Naive thymus-derived CD4-positive, alpha-beta T cell (primary cell): ENCODE results near the gene USP17L21. TPM values are rescaled to one million over a fixed set of nuclear protein-coding genes. Genes with fewer than 3 reads are reported as not detected.

Source experiments
- polyA plus RNA-seq, 2 donors: library from polyadenylated mRNA; unstranded; fragments of 300-500 nt; fragmentation: Illumina TruSeq; gene quantifications; one replicate each; pipeline ENCODE4 v1.2.3, GENCODE V29; 2021
- total RNA-seq, 6 experiments: library from RNA in 5 of 6; stranded (reverse) in 5 of 6; gene quantifications; 1 replicate in 5 of 6; 2 replicates in 1 of 6; pipeline ENCODE4 v1.2.3 and lab custom pipeline; 2021 to 2026

The USP17L21 gene
- total and polyA plus RNA-seq, 7 experiments from 2014 or later: not detected

Other genes starting within 250 kb of the USP17L21 start
- gene FAM90A26, start 92.5 kb upstream of the USP17L21 start, total RNA-seq: not detected
- gene FAM90A26, start 92.5 kb upstream of the USP17L21 start, polyA plus RNA-seq: not detected
- gene USP17L10, start 52.2 kb upstream of the USP17L21 start, total RNA-seq: not detected
- gene USP17L10, start 52.2 kb upstream of the USP17L21 start, polyA plus RNA-seq: not detected
- not detected for gene USP17L11, start 47.5 kb upstream of the USP17L21 start, total RNA-seq
- not detected for gene USP17L11, start 47.5 kb upstream of the USP17L21 start, polyA plus RNA-seq
- not detected for gene USP17L12, start 42.7 kb upstream of the USP17L21 start, total RNA-seq
- gene USP17L12, start 42.7 kb upstream of the USP17L21 start, polyA plus RNA-seq: not detected
- gene USP17L13, start 38.0 kb upstream of the USP17L21 start, total RNA-seq: not detected
- not detected for gene USP17L13, start 38.0 kb upstream of the USP17L21 start, polyA plus RNA-seq
- not detected for gene USP17L15, start 28.5 kb upstream of the USP17L21 start, total RNA-seq
- gene USP17L15, start 28.5 kb upstream of the USP17L21 start, polyA plus RNA-seq: not detected
- not detected for gene USP17L17, start 19.0 kb upstream of the USP17L21 start, total RNA-seq
- not detected for gene USP17L17, start 19.0 kb upstream of the USP17L21 start, polyA plus RNA-seq
- gene USP17L18, start 14.2 kb upstream of the USP17L21 start, total RNA-seq: not detected
- gene USP17L18, start 14.2 kb upstream of the USP17L21 start, polyA plus RNA-seq: not detected
- not detected for gene USP17L19, start 9.5 kb upstream of the USP17L21 start, total RNA-seq
- gene USP17L19, start 9.5 kb upstream of the USP17L21 start, polyA plus RNA-seq: not detected
- not detected for gene USP17L20, start 4.7 kb upstream of the USP17L21 start, total RNA-seq
- gene USP17L20, start 4.7 kb upstream of the USP17L21 start, polyA plus RNA-seq: not detected
- not detected for gene USP17L22, start 4.7 kb downstream of the USP17L21 start, total RNA-seq
- gene USP17L22, start 4.7 kb downstream of the USP17L21 start, polyA plus RNA-seq: not detected
- gene USP17L24, start 62.3 kb downstream of the USP17L21 start, total RNA-seq: not detected
- not detected for gene USP17L24, start 62.3 kb downstream of the USP17L21 start, polyA plus RNA-seq
- gene USP17L25, start 67.0 kb downstream of the USP17L21 start, total RNA-seq: not detected
- not detected for gene USP17L25, start 67.0 kb downstream of the USP17L21 start, polyA plus RNA-seq
- not detected for gene USP17L26, start 71.8 kb downstream of the USP17L21 start, total RNA-seq
- not detected for gene USP17L26, start 71.8 kb downstream of the USP17L21 start, polyA plus RNA-seq
- gene USP17L5, start 76.5 kb downstream of the USP17L21 start, total RNA-seq: not detected
- gene USP17L5, start 76.5 kb downstream of the USP17L21 start, polyA plus RNA-seq: not detected
- not detected for gene USP17L27, start 81.3 kb downstream of the USP17L21 start, total RNA-seq
- not detected for gene USP17L27, start 81.3 kb downstream of the USP17L21 start, polyA plus RNA-seq
- not detected for gene USP17L28, start 86.0 kb downstream of the USP17L21 start, total RNA-seq
- gene USP17L28, start 86.0 kb downstream of the USP17L21 start, polyA plus RNA-seq: not detected
- gene USP17L29, start 90.8 kb downstream of the USP17L21 start, total RNA-seq: not detected
- gene USP17L29, start 90.8 kb downstream of the USP17L21 start, polyA plus RNA-seq: not detected
- not detected for gene USP17L30, start 100.3 kb downstream of the USP17L21 start, total RNA-seq
- gene USP17L30, start 100.3 kb downstream of the USP17L21 start, polyA plus RNA-seq: not detected
- not detected for gene DEFB131A, start 181.5 kb downstream of the USP17L21 start, total RNA-seq
- gene DEFB131A, start 181.5 kb downstream of the USP17L21 start, polyA plus RNA-seq: not detected